Left ventricle myocardium inferior (tissue), 1 donor: ENCODE measurements around the gene CAPN15. TPM values are rescaled to one million over a fixed set of nuclear protein-coding genes. Genes with fewer than 3 reads are reported as not detected.
A peak's percentile ranks its signal among the peaks of the same experiment; 100 is the strongest.
"Not testable (repeated sequence)": the region's sequence is repeated elsewhere in the genome, so short reads cannot be mapped to it uniquely, and the experiment has no call there.

Experiments used
- DNase-seq: peaks from one replicate; pipeline ENCODE4 v3.0.0-alpha.2; 2020
- H3K27ac ChIP-seq: fragments of 200-600 bp; replicated peaks from 2 replicates; pipeline ENCODE4 v1.8.0; 2021
- H3K27me3 ChIP-seq: fragments of 200-600 bp; 2 replicates; pipeline ENCODE4 v1.8.0; 2021; ENCODE audit warnings: low read depth
- H3K36me3 ChIP-seq: fragments of 200-600 bp; 2 replicates; pipeline ENCODE4 v1.8.0; 2021
- H3K4me1 ChIP-seq: fragments of 200-600 bp; 2 replicates; pipeline ENCODE4 v1.8.0; 2021
- H3K4me3 ChIP-seq: fragments of 200-600 bp; 2 replicates; pipeline ENCODE4 v1.8.0; 2021; ENCODE audit warnings: mild to moderate bottlenecking, moderate library complexity
- H3K9me3 ChIP-seq: fragments of 200-600 bp; replicated peaks from 2 replicates; pipeline ENCODE4 v1.8.0; 2021
- intact Hi-C: fragments of 100-400 bp; cut with micrococcal nuclease; formaldehyde crosslinking; loops from one replicate; pipeline ENCODE4 v1.11.0; 2022
- total RNA-seq: library from RNA; stranded (reverse); fragmentation: NEBNext Ultra II Directional; extraction: Animal tissue kit (Norgen Biotek cat#: 25700); gene quantifications from one replicate; pipeline ENCODE4 v1.2.1, GENCODE V29; 2021
- TF ChIP-seq, protein P1 (sequence below): fragments of 200-600 bp; IDR thresholded peaks from 2 replicates; pipeline ENCODE4 v1.8.0; 2021; ENCODE audit warnings: antibody characterized with exemption, mild to moderate bottlenecking, borderline replicate concordance
- donor health status: DM: no; HTN: yes; CAD: no; lungs with severe emphysema.

Gene CAPN15
- total RNA-seq, 1 donor from 2014 or later, result 17.4 TPM

DNA sequence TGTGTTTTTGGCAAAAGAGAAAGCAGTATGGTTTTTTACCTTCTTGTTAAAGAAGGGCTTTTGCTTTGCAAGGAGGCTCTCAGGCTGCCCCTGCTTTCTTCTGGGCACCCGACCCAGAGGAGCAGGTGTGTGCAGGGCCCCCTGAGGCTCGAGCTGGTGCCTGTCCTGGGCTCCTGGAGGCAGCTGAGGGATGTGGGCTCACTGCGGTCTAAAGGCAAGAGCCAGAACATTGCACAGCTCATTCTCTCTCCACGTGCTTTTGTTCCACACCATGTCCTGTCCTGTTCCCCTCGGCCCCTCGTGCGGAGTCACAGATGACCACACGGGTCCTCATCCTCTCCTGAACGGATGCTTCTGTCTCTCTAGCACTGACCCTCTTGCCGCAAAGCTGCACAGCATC lies 36.7 kb upstream of the CAPN15 start:
- intact Hi-C loops, result no loop called here
- H3K36me3 ChIP-seq, result peaks cover 35% of the 10 kb centered on the region
- no peak overlapping the region for H3K27ac ChIP-seq
- DNase-seq, result no peak
- no peaks in the 10 kb centered on the region for H3K27me3 ChIP-seq
- H3K4me3 ChIP-seq, result no peak overlapping the region
- H3K9me3 ChIP-seq, result no peaks in the 10 kb centered on the region
- TF ChIP-seq, protein P1, sequence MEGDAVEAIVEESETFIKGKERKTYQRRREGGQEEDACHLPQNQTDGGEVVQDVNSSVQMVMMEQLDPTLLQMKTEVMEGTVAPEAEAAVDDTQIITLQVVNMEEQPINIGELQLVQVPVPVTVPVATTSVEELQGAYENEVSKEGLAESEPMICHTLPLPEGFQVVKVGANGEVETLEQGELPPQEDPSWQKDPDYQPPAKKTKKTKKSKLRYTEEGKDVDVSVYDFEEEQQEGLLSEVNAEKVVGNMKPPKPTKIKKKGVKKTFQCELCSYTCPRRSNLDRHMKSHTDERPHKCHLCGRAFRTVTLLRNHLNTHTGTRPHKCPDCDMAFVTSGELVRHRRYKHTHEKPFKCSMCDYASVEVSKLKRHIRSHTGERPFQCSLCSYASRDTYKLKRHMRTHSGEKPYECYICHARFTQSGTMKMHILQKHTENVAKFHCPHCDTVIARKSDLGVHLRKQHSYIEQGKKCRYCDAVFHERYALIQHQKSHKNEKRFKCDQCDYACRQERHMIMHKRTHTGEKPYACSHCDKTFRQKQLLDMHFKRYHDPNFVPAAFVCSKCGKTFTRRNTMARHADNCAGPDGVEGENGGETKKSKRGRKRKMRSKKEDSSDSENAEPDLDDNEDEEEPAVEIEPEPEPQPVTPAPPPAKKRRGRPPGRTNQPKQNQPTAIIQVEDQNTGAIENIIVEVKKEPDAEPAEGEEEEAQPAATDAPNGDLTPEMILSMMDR, result no peak
- H3K4me1 ChIP-seq, result no peaks in the 10 kb centered on the region

DNA sequence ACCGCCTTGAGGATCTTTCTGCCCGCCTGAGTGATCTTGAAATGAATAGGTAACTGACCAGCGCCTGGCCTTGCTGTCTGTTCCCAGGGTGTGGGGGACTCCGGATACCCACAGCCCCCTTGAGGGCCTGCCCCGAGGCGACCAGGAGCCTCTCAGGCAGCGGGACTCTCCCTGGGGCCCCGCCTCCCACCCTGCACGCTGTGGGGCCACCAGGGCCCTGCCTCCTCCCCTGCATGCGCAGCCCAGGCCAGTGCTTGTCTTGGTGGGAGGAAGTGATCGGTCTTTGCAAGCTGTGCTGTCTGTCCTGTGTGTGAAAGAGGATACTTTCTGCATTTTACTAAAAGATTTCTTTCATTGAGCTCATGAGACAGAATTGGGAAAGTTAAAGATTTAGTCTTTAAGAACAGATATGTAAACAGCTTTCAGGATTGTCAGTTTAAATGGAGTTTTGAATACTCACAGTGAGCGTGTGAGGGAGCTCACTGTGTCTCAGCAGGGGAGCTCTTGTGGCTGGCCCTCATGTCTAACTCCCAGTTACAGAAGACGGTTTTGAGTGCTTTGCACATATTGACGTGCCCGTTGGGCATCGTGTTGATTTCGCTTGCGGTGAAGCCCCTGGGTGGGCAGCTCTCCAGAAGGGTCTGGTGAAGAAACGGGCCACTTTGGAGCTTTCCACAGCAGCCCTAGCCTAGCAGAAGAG lies 36.1 kb upstream of the CAPN15 start:
- Histone ChIP-seq H3K9me3 (no peaks in the 10 kb centered on the region), H3K36me3 (peaks cover 35% of the 10 kb centered on the region), H3K27me3 (no peaks in the 10 kb centered on the region), H3K4me1 (no peaks in the 10 kb centered on the region), H3K4me3 (no peak overlapping the region), H3K27ac (no peak overlapping the region)
- DNase-seq, result no peak
- TF ChIP-seq, protein P1, result no peak
- intact Hi-C loops, result no loop called here

DNA sequence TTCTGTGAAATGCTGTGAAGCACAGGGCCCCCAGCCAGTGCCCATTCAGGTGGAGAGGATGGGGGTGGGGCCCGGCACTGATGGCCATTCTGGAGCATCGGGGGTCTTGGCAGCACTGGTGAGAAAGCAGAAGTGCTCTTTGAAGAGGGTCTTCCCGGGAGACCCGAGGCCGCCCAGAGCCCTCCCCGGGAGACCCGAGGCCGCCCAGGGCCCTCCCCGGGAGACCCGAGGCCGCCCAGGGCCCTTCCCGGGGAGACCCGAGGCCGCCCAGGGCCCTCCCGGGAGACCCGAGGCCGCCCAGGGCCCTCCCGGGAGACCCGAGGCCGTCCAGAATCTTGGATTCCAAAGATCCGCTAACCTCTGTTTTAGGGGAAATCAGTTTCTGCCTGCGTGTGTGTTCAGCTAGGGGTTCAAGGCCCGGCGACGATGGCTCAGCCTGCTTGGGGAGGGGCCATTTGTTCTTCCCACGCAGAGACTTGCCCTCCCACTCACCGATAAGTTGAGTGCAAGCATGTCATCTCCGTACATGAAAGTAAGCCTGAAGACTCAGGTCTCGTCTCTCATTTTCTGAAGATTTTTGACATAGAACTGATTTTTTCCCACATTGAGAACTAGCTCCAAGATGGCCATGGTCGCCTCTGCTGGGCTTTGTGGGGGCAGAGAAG lies 35.2 kb upstream of the CAPN15 start:
- intact Hi-C loops, result no loop called here
- peaks cover 41% of the 10 kb centered on the region for H3K36me3 ChIP-seq
- no peak for DNase-seq
- H3K4me1 ChIP-seq, result no peaks in the 10 kb centered on the region
- no peak overlapping the region for H3K27ac ChIP-seq
- H3K4me3 ChIP-seq, result no peak overlapping the region
- H3K27me3 ChIP-seq, result no peaks in the 10 kb centered on the region
- TF ChIP-seq, protein P1, result no peak
- H3K9me3 ChIP-seq, result no peaks in the 10 kb centered on the region

DNA sequence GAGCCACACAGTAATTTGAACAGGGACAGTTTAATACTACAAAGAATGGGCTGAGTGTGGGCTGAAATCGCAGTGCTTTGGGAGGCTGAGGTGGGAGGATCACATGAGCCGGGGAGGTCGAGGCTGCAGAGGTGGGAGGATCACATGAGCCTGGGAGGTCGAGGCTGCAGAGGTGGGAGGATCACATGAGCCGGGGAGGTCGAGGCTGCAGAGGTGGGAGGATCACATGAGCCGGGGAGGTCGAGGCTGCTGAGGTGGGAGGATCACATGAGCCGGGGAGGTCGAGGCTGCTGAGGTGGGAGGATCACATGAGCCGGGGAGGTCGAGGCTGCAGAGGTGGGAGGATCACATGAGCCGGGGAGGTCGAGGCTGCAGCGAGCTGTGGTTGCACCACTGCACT lies 32.8 kb upstream of the CAPN15 start:
- H3K36me3 ChIP-seq, result peaks cover 43% of the 10 kb centered on the region
- H3K27me3 ChIP-seq, intact Hi-C loops: not testable (repeated sequence)

DNA sequence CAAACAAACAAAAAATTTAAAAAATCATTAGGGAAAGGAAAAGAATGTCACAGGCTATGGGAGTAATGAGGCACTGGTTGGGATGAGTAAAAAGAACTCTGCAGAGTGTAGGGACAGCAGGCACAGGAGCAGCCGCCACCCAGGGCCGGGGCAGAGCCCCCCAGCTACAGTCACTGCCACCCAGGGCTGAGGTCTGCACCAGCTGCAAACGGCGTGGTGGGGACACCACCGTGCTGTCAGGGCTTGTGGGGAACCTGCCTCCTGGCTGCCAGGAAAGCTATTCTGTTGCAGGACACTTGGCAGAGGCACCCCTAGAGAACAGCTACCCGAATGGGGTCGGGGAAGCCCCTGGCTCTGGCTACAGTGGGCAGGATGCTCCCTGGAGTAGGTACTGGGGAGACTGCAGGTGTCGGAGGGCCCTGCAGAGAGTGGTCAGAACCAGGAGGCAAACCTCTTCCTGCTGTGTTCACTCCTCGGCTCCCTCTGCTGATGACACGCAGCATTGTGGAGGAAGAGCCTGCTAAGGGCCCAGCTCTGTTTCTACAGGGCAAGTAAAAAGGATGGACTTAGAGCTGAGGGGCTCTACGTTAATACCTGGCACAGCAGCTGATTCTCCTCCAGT lies 32.3 kb upstream of the CAPN15 start:
- Histone ChIP-seq H3K36me3 (peaks cover 39% of the 10 kb centered on the region), H3K4me3 (no peak overlapping the region), H3K9me3 (no peaks in the 10 kb centered on the region), H3K4me1 (peaks cover 5% of the 10 kb centered on the region), H3K27me3 (no peaks in the 10 kb centered on the region), H3K27ac (no peak overlapping the region)
- intact Hi-C loops, result no loop called here
- no peak for DNase-seq
- TF ChIP-seq, protein P1, result peak; percentile 49

More for the DNA sequence above, 32.8 kb upstream of the CAPN15 start:
- H3K4me3 ChIP-seq, H3K9me3 ChIP-seq, H3K4me1 ChIP-seq, DNase-seq, H3K27ac ChIP-seq: not testable (repeated sequence)
